Activated CD8-positive, alpha-beta memory T cell treated with anti-CD3 and anti-CD28 coated beads, Interleukin-2, amount 50 U/mL, for 24 hours (primary cell): ENCODE measurements around the gene RPL37A.
"Not testable (repeated sequence)": the region's sequence is repeated elsewhere in the genome, so short reads cannot be mapped to it uniquely, and the experiment has no call there.

Experiments
- DNase-seq: peaks from one replicate; pipeline ENCODE4 v3.0.0-alpha.2; 2020; ENCODE audit errors: extremely low read depth

RPL37A gene

GRCh38 chr2:216517447-216518225 is 19.0 kb downstream of the RPL37A start:
- DNase-seq = no peak

GRCh38 chr2:216518566-216519119 is 20.0 kb downstream of the RPL37A start:
- DNase-seq = not testable (repeated sequence)

- no peak for DNase-seq
Measured at GRCh38 chr2:216519154-216519762, 20.6 kb downstream of the RPL37A start.

GRCh38 chr2:216520112-216520511 is 21.5 kb downstream of the RPL37A start:
- no peak for DNase-seq

GRCh38 chr2:216522892-216523502 is 24.4 kb downstream of the RPL37A start:
- no peak for DNase-seq

GRCh38 chr2:216525972-216526371 is 27.3 kb downstream of the RPL37A start:
- DNase-seq = no peak

- DNase-seq = no peak
Measured at GRCh38 chr2:216526939-216527338, 28.3 kb downstream of the RPL37A start.

- DNase-seq = no peak
Measured at GRCh38 chr2:216527600-216527999, 29.0 kb downstream of the RPL37A start.

GRCh38 chr2:216532562-216532961 is 33.9 kb downstream of the RPL37A start:
- DNase-seq = no peak

GRCh38 chr2:216533609-216534008 is 35.0 kb downstream of the RPL37A start:
- no peak for DNase-seq

- DNase-seq = no peak
Measured at GRCh38 chr2:216534809-216535208, 36.2 kb downstream of the RPL37A start.

- no peak for DNase-seq
Measured at GRCh38 chr2:216535454-216535995, 36.9 kb downstream of the RPL37A start.

GRCh38 chr2:216536734-216537210 is 38.1 kb downstream of the RPL37A start:
- DNase-seq = no peak

GRCh38 chr2:216537366-216537765 is 38.7 kb downstream of the RPL37A start:
- DNase-seq = no peak

GRCh38 chr2:216538538-216538937 is 39.9 kb downstream of the RPL37A start:
- no peak for DNase-seq

GRCh38 chr2:216539120-216539519 is 40.5 kb downstream of the RPL37A start:
- no peak for DNase-seq

- DNase-seq = no peak
Measured at GRCh38 chr2:216539791-216540241, 41.2 kb downstream of the RPL37A start.

- DNase-seq = no peak
Measured at GRCh38 chr2:216540920-216541319, 42.3 kb downstream of the RPL37A start.

GRCh38 chr2:216541505-216541904 is 42.9 kb downstream of the RPL37A start:
- DNase-seq = no peak

GRCh38 chr2:216545359-216545758 is 46.7 kb downstream of the RPL37A start:
- DNase-seq = no peak

GRCh38 chr2:216546241-216546640 is 47.6 kb downstream of the RPL37A start:
- no peak for DNase-seq
